HG03139 (cell line): ENCODE measurements around the gene DCBLD1.
"Not testable (repeated sequence)": the region's sequence is repeated elsewhere in the genome, so short reads cannot be mapped to it uniquely, and the experiment has no call there.

ENCODE experiments used
- ATAC-seq: cut with Tn5 transposase; IDR thresholded peaks from one replicate; pipeline ENCODE4 v1.9.1; 2021; ENCODE audit not compliant: unreplicated experiment

DCBLD1 gene

DNA sequence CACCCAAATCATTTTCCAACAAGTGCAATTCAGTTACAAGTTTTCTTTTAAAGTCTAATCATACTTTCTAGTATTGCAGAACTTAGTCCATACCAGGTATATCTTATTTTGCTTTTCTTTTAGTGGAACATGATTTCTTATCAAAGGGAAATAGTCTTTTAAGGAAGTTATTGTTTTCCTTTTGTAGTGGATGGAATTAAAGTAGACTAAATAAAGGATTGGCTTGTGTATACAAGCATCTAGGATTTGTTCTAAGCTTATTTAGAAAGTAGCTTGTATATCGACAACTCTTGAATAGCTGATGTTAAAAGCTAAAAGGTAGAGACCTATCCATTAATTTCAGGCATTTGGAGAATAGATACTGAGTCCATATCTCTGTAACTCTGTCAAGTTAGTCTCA lies 14.8 kb downstream of the DCBLD1 start:
- ATAC-seq = no peak

DNA sequence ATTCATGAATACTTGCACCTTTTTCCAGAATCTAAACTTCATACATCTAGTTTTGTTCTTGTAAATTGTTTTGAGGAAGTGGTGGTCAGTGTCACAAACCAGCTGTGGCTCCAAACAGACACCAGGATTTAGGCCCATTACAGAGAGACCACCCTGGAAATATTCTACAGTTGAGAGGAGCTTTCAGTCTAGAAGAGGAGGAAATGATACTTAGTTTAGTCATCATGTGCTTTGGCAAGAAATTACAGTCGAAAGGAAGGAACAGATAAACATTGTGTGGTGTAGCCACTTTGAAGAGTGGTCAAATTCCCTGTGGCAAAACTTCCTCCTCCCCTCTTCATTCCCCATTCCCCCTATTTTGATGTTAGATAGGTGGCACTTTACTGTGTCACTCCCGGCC lies 15.7 kb downstream of the DCBLD1 start:
- no peak for ATAC-seq

DNA sequence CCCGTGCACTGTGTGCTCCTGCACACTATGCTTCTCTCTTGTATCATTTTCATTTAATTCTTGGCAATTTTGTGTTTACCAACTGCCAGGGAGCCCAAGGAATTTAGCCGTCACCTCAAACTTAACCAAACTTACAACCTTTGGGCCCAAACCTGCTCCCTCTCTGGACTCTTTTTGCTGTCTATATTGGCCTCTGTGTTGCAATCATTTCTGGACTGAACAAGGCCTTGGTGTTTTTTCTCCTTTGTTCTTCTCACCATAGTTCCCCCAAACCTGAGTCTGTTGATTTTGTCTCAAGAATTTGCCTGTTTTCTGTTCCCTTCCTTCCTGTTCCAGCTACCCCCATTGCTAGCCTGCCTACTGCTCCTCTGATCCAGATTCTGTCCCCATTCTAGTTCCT lies 19.2 kb downstream of the DCBLD1 start:
- ATAC-seq = no peak

DNA sequence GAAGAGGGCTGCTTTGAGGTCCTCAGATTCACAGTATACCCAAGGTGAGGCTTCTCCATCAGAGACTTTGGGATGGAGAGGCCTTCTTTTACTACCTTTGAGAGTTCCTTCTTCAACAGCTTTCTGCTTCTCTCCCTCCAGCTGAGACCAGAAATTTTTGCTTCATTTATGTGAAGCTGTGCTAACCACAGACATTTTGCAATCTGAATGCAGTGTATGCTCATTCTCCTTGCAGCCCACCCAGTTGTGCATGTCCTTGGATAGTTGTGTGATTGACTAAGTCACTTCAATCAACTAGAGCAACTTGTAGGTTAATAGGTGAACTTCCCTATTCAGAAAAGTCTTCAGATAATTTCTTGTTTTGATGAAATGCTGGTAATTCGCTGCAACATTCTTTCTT lies 20.1 kb downstream of the DCBLD1 start:
- no peak for ATAC-seq

DNA sequence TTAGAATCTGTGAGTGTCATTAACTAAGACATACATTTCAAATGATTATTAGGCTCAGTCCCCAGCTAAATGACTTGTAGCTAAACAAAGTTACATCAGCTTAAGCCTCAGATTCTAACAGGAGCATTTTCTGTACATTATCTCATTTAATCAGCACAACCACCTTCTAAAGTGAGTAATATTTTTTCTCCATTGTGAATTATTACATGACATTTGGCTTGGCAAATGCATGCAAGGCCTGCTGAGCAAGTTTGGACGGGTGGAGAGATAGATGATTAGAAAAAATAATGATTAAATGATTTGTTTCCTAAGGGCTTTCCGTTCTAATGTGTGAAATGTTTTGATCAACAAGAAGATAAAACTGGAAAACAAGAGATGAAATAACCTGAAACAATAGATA lies 20.7 kb downstream of the DCBLD1 start:
- no peak for ATAC-seq

DNA sequence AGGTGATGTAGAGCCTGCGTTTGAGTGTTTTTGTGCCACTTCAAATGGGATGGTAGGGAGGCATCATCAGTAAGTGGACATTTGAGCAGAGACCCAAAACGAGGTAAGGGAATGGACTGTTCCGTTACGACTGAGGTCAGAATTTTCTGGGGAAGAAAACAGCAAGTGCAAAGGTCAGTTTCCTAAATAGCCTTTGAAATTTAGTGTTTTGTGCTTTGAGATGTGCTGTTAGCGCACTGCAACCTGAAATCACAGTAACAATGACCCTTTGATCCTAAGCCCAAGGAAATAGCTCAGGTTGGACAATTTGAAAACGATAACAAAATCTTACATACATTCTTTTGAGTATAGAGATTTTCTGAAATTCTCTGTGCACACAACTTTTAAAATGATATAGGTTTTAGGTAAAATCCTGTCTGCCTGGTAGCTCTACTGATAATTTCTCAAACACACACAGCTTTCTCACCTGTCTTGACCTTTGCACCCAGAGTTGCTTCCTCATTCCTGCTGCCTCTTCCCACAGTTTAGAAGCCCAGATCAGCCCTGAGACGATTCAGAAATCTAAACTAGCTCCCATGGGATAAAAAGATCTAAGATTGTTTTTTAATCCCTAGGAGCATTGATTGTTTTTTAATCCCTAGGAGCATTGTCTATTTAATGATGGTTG lies 22.1 kb downstream of the DCBLD1 start:
- no peak for ATAC-seq

DNA sequence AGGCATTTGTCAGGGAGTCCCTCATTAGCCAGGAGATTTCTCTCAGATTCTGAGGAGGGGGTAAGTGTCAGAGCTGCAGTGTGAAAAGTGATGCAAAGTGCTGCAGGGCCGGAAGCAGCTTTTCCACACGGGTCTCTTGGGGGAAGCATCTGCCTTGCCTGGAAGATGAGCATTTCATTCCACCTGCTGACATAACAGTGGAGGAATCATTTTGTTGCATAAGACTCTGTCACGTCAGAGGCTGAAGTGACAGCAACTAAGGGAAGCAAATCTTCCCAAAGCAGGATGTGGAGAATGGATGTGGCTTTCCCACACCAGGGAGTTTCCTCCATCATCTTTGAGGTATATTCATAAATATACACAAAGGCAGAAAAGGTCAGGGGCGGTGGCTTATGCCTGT lies 22.8 kb downstream of the DCBLD1 start:
- no peak for ATAC-seq

DNA sequence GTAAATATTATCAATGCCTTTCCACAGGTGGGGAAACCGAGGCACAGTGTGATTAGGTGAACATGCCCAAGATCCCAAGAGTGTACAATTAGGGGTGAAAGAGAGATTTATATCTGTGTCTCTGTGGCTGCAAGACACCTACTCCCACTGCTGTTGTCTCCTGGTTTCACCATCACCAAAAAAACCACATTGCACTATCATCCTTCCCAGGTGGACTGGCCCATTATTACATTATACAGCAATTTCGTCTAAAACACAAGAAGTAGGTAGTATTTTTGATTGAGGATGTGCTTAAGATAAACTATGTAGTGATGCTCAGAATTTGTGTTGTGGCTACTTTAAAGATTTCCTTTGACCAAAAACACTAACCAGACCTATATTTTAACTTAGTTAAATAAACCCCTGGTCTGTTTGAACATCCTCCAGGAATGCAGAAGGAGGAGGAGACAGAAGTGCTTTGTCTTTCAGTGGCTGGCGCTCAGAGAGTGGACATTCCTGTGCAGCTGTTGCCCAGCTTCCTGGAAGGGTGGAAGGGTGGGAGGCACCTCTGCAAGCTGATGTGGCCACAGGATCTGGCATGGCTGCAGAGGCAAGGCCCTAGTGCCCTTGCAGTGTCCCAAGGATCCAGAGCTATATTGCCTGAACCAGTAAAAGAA lies 23.8 kb downstream of the DCBLD1 start:
- no peak for ATAC-seq

DNA sequence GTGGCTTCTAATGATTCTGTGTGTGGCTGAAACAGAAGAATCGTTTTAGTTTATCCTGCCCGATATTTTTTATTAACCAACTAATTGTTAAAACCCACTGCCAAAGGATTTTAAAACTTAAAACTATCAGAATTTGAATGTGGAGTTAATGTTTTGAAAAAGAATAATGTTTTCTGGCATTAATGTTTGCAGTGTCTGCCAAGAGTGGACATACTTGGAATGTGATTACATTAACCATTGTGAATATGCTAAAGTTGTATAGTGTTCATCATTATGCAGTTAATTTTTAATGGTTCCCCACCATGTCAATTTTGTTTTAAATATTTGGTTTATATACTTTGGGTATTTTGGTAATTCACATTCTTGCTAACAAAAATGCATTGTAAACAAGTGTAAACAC lies 24.4 kb downstream of the DCBLD1 start:
- ATAC-seq = no peak

DNA sequence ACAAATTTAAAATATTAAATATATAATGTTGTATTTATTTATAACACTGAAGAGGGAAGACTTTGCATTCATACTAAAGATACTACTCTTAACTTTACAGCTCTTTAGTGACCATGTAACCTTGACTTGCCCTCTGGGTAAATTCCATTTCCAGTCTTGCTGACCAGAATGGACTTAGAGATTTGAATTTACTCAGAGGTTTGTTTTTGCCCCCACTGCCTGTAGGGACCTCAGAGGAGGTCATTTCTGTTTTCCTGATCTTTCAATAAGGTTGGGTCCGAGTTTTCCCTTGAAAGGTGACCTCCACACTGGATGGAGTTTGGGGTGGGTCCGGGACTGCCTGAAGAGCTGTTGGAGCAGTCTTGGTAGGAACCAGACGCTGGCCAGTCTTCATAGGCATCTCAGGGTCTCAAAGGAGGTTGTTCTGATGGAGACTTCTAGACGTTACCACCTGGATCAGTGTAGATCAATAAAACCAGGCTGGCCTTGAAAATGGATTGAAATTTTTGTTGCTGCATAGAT lies 26.0 kb downstream of the DCBLD1 start:
- ATAC-seq = no peak

DNA sequence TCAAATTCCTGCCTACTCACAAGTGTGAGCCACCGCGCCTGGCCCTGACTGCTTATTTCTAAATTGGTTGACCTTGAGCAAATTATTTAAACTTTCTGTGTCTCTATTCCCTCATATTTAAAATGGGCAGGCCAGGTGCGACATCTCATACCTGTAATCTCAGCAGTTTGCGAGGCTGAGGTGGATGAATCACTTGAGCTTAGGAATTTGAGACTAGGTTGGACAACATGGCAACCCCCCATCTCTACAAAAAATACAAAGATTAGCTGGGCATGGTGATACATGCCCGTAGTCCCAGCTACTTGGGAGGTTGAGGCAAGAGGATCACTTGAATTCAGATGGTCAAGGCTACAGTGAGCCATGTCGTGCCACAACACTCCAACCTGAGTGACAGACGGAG lies 26.5 kb downstream of the DCBLD1 start:
- no peak for ATAC-seq

DNA sequence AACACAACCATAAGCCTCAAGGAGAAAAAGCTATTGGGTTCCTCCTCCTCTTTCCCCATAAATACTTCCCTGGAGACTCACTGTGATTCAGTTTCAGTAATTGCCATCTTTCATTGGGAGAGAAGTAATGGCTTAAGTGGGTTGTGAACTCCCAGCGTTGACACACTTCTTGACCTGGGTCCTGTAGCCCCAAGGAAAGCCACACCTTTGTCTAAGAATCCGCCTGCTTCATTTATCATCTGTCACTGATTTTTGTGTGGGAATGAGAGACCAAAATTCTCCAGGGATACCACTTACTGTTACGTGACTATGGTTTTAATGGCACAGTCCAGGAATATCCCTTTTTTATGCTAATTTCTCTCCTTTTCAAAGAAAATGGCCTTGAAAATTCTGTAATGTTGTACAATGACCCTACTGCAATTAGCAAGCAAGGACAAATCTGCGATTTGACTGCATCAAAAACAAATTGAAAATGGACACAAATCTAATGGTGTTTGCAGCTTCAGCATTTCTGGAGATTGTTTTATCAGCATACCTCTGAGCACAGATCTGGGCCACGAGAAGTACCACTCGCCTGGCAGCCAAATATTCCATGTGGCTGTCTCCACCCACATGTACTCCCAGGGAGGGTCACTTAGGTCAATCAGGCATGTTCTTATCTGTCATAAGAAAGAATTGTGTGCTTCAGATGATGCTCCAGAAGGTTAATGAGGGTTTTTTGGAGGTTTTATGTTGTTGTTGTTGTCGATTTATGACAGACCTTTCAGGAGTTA lies 29.8 kb downstream of the DCBLD1 start:
- ATAC-seq = no peak

DNA sequence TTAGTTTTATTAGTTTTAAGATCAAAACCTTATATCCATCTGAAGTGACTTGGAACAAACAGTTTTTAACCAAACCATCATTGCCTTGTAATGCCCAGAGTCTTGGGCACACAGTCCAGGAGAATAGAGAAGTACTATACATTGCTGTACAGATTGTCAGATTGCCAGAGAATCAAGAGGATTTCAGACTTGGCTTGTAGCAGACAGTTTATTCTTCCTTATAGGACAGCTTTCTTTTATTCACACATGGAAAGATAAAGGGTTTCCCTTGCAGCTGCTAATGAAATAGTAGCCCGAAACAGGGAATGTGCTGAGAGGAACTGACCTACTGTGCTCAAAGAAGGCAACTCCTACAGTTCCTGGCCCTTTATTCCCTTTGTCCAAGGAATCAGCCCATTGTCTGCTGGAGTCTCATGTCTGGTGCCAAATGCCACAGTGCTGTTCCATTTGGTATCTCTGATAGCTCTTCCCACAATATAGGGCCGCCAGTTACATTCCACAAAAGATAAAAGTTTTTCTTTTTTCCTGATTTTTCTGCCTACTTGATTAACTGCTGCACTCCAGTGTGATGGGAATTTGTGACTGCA lies 30.6 kb downstream of the DCBLD1 start:
- ATAC-seq = no peak

DNA sequence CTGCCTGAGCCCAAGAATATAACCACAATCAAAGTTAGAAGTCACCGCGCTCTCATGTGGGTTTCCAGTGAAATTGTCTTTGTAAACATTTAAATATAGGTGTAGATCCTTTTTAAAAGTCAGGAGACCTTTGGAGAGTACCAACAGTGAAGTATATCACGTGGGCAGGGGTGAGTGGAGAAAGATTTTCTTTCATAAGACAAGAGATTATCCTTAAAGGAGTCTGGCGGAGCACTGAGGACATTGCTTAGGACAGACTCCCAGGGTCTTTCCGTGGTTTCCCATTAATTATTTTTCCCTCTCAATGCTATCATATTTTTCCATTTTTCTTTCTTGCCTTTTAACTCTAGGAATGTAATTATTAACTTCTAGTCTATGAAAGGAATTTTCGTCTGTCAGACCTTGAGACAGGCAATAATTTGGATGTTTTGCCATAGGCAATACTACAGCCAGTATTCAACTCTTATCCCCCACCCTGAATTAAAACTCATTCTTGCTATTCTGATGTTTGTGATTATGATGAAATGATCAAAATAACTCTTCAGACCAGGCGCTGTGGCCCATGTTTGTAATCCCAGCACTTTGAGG lies 31.4 kb downstream of the DCBLD1 start:
- ATAC-seq = no peak

DNA sequence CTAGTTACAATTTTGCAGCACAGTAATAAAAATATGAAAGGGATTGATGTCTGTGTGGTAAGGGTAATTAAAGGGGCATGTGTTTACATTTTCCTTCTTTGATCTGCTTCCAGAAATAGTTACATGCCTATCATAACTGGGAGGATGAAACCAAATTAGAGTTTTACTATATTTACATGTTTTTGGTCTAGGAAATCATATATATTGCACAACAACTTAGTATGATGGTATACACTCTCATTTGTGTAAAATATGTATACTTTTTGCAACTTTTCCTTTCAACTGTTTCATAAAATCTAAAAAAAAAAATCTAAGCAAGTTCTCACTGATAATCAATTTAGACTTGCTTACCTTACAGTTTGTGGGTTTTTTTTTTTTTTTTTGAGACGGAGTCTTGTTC lies 32.2 kb downstream of the DCBLD1 start:
- ATAC-seq = no peak

DNA sequence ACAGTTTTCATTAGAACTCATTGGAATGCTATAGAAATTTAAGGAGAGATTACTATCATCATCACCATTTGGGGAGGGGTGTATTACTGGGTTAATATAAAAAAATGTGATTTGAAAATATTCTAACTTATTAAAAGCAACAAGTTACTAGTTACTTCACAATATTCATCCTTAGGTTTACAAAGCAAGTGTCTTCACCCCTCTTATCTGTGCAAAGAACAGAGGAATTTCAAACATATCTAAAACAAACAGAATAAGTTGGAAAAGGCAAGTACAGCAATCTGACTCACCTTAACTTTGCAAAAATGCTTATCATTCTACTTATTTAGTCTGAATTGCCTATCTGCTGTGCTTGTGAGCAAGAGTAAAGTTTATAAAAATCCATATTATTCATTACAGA lies 32.9 kb downstream of the DCBLD1 start:
- no peak for ATAC-seq

DNA sequence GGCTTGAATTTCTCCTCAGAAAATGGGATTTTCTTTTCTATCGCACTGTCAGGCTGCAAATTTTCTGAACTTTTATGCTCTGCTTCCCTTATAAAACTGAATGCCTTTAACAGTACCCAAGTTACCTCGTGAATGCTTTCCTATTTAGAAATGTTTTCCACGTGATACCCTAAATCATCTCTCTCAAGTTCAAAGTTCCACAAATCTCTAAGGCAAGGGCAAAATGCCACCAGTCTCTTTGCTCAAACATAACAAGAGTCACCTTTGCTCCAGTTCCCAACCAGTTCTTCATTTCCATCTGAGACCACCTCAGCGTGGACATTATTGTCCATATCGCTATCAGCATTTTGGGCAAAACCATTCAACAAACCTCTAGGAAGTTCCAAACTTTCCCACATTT lies 35.5 kb downstream of the DCBLD1 start:
- not testable (repeated sequence) for ATAC-seq

DNA sequence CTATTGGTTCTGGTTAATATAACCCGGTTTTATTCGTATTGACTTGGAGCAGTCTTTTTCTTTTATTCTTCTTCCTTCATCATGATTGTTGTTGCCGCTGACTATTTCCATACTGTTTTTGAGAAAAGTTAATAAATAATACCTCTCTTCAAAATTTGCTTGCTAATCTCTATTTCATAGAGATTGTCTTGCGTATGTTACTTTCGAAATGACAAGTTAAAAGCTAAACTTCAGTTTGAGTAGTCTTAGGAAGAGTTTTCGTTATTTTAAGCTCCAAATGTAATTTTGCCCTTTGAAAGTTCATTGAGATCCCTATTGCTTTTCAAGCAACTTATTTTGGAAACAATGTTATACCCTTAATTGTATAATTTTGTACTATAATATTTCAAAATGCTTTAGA lies 36.4 kb downstream of the DCBLD1 start:
- no peak for ATAC-seq

DNA sequence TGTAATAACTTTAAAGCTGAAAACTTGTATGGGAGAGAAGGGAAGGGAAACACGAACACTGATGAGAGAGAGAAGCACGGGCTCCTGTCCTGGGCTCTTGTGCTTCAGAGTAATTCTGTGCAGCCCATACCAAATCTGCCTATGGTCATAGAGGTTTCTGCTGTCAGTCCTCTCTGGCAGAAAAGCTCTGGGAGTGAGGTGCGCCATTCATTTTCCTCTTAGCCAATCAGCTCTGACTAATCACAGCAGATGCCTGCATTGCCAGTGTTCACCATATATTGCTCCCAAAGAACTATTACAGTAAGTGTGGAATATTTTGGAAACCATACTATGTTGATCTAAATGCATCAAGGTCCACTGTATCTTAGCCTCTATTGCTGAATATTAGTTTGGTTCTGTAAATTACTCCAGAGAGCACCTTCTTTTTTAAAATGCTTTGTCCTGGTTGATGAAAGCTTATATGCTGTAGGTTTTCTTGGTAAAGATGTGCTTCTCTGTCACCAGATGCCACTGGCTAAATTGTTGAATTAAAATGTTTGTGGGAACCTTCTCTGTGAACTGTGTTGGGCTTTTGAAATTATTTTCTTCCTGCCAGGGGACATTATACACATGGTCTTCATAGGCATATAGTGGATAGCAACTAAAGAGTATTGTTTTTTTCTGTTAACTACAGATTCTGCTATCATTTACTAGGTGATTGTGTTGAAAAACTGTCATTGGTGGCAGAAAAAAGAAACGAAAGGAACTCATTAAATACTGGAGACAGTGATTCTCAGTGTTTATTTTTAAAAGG lies 38.3 kb downstream of the DCBLD1 start:
- no peak for ATAC-seq

DNA sequence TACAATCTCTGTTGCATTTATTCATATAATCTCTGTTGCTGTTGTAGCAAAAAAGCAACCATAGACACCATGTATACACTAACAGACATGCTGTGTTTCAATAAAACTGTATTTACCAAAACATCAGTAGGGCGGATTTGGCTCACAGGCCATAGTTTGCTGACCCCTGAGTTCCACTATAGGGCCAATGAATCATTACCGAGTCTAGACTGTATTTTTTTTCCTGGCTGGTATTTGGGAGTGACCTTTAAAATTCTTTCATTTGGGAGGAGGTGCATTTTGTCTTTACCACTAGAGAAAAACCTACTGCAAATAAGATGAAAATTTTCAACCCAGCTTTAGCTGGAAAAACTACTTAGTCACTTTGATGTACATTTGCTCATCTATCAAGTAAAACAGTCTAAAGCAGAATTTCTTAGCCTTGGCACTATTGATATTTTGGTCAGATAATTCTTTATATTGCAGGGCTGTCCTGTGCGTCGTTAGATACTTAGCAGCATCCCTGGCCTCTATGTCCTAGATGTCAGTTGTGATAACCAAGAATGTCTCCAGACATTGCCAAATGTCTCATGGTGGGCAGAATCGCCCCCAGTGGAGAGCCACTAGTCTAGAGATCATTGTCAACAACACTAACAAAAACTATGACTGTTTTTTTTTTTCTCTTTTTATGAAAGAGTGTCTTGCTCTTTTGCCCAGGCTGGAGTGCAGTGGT lies 39.5 kb downstream of the DCBLD1 start:
- no peak for ATAC-seq
